Thyroid gland (tissue), 4 donors: ENCODE data around the gene PRKCA. TPM values are rescaled to one million over a fixed set of nuclear protein-coding genes. Genes with fewer than 3 reads are reported as not detected.

Experiments used
- DNase-seq, 2 donors: peaks; one replicate each; pipeline ENCODE4 v3.0.0-alpha.2; 2019
- H3K27ac ChIP-seq, 3 donors: fragments of 200-600 bp; sonication (generic); 1 replicate in 2 of 3; 2 replicates in 1 of 3; pipeline ENCODE4 v1.5.1; 2016 to 2019; ENCODE audit warnings: mild to moderate bottlenecking in 1 of 3, moderate library complexity in 1 of 3
- H3K27me3 ChIP-seq: fragments of 200-600 bp; sonication (generic); one replicate; pipeline ENCODE4 v1.5.1; 2019
- H3K36me3 ChIP-seq, 2 donors: fragments of 200-600 bp; sonication (generic); one replicate each; pipeline ENCODE4 v1.5.1; 2016 to 2019
- H3K4me1 ChIP-seq, 2 donors: fragments of 200-600 bp; sonication (generic); one replicate each; pipeline ENCODE4 v1.5.1; 2017 to 2019
- H3K4me3 ChIP-seq, 3 donors: fragments of 200-600 bp; sonication (generic); replicated peaks in 1 of 3; 1 replicate in 2 of 3; 2 replicates in 1 of 3; pipeline ENCODE4 v1.5.1; 2016; ENCODE audit warnings: mild to moderate bottlenecking in 1 of 3
- H3K9me3 ChIP-seq: fragments of 200-600 bp; sonication (generic); one replicate; pipeline ENCODE4 v1.5.1; 2017
- CTCF ChIP-seq, 6 experiments: fragments of 200-600 bp in 3 of 6; fragments of 450-650 bp in 3 of 6; sonication (generic) in 3 of 6; IDR thresholded peaks; one replicate each; pipeline ENCODE4 v1.5.1; 2016 to 2019; ENCODE audit warnings: antibody characterized with exemption in 6 of 6, mild to moderate bottlenecking in 2 of 6, inconsistent platforms in 1 of 6, moderate library complexity in 1 of 6
- POLR2A ChIP-seq, 2 donors: fragments of 450-650 bp; IDR thresholded peaks; one replicate each; pipeline ENCODE4 v1.6.1; 2017; ENCODE audit warnings: antibody characterized with exemption in 2 of 2, mild to moderate bottlenecking in 2 of 2, moderate library complexity in 1 of 2
- WGBS, 2 donors: methylation state at CpG; one replicate each; pipeline ENCODE4 v1.1.5; 2017; 5-methylcytosine and 5-hydroxymethylcytosine counted together
- intact Hi-C: fragments of 100-400 bp; cut with DNase I; formaldehyde crosslinking; loops from one replicate; pipeline ENCODE4 v1.15.1; 2023
- total RNA-seq, 4 donors: library from RNA; depleted of rRNA; stranded (reverse); fragments of >200 nt; gene quantifications; one replicate each; pipeline ENCODE4 v1.2.3, GENCODE V29; 2016

PRKCA gene
- total RNA-seq, 4 donors from 2014 or later: 6.7 to 24.2 (median 15.3) TPM

- peaks cover 15 to 33% of the 10 kb centered on the region in 2 donors for H3K4me1 ChIP-seq
- no peak for TF ChIP-seq CTCF (IDR thresholded peaks at IDR 0.05)
- TF ChIP-seq POLR2A (IDR thresholded peaks at IDR 0.05): no peak
- 87 to 88% methylated on average over 10 of the region's 10 CpGs for WGBS, 2 donors
- no peaks in the 10 kb centered on the region for H3K9me3 ChIP-seq
- no peak overlapping the region for H3K4me3 ChIP-seq
- intact Hi-C loops: no loop called here
- H3K36me3 ChIP-seq: no peaks in the 10 kb centered on the region
- no peaks in the 10 kb centered on the region for H3K27me3 ChIP-seq
- peak overlapping the region; percentile 72 to 76 (median 72) for H3K27ac ChIP-seq
- DNase-seq: no peak
Measured at GRCh38 chr17:66507982-66508760, 205.8 kb downstream of the PRKCA start.

GRCh38 chr17:66508896-66509844 is 206.8 kb downstream of the PRKCA start:
- TF ChIP-seq CTCF (IDR thresholded peaks at IDR 0.05) (no peak), POLR2A (IDR thresholded peaks at IDR 0.05) (no peak)

GRCh38 chr17:66509926-66510325 is 207.5 kb downstream of the PRKCA start:
- WGBS, 2 donors: 82 to 90% methylated on average over 3 of the region's 3 CpGs
- H3K27me3 ChIP-seq: no peaks in the 10 kb centered on the region
- no peaks in the 10 kb centered on the region for H3K9me3 ChIP-seq
- H3K4me1 ChIP-seq: peaks cover 15 to 24% of the 10 kb centered on the region in 2 donors
- TF ChIP-seq POLR2A (IDR thresholded peaks at IDR 0.05) (no peak), CTCF (IDR thresholded peaks at IDR 0.05) (no peak)
- no peak overlapping the region for H3K4me3 ChIP-seq
- no peak overlapping the region for H3K27ac ChIP-seq
- no peak for DNase-seq
- no peaks in the 10 kb centered on the region for H3K36me3 ChIP-seq
- intact Hi-C loops: no loop called here

More at GRCh38 chr17:66508896-66509844, 206.8 kb downstream of the PRKCA start:
- intact Hi-C loops: no loop called here
- no peaks in the 10 kb centered on the region for H3K27me3 ChIP-seq
- H3K4me3 ChIP-seq: no peak overlapping the region
- no peaks in the 10 kb centered on the region for H3K36me3 ChIP-seq
- 54 to 59% methylated on average over 8 of the region's 8 CpGs for WGBS, 2 donors
- peak; percentile 66 for DNase-seq
- H3K27ac ChIP-seq: peak overlapping the region; percentile 72 to 76 (median 72)
- no peaks in the 10 kb centered on the region for H3K9me3 ChIP-seq
- H3K4me1 ChIP-seq: peaks cover 15 to 26% of the 10 kb centered on the region in 2 donors

- intact Hi-C loops: no loop called here
- Histone ChIP-seq H3K4me3 (no peak overlapping the region), H3K27ac (no peak overlapping the region), H3K36me3 (no peaks in the 10 kb centered on the region), H3K4me1 (peaks cover 15 to 24% of the 10 kb centered on the region in 2 donors), H3K27me3 (no peaks in the 10 kb centered on the region), H3K9me3 (no peaks in the 10 kb centered on the region)
- DNase-seq: no peak
- 88 to 96% methylated on average over 3 of the region's 3 CpGs for WGBS, 2 donors
- TF ChIP-seq POLR2A (IDR thresholded peaks at IDR 0.05): no peak
- no peak for TF ChIP-seq CTCF (IDR thresholded peaks at IDR 0.05)
Measured at GRCh38 chr17:66511135-66511534, 208.7 kb downstream of the PRKCA start.
